GM12875 (cell line): ENCODE data around the gene MAP3K14.
"Not testable (repeated sequence)": the region's sequence is repeated elsewhere in the genome, so short reads cannot be mapped to it uniquely, and the experiment has no call there.

Source experiments
- H3K4me3 ChIP-seq: one replicate; pipeline ENCODE4 v1.5.1; 2011; ENCODE audit warnings: low read depth, low read length, control low read depth
- CTCF ChIP-seq: IDR thresholded peaks from 2 replicates; pipeline ENCODE4 v1.5.1; 2011; ENCODE audit warnings: low read depth, mild to moderate bottlenecking, control low read depth, inconsistent platforms, low read length, moderate library complexity, borderline replicate concordance; ENCODE audit not compliant: insufficient read depth

Gene MAP3K14

GRCh38 chr17:45305530-45306087, 11.2 kb downstream of the MAP3K14 start:
- H3K4me3 ChIP-seq, result no peak overlapping the region
- no peak for TF ChIP-seq CTCF

GRCh38 chr17:45302649-45303173, 14.1 kb downstream of the MAP3K14 start:
- TF ChIP-seq CTCF, result no peak
- H3K4me3 ChIP-seq, result no peak overlapping the region

- H3K4me3 ChIP-seq, result not testable (repeated sequence)
Measured at GRCh38 chr17:45302220-45302619, 14.6 kb downstream of the MAP3K14 start.

- TF ChIP-seq CTCF, result no peak
Measured at GRCh38 chr17:45301674-45302073, 15.1 kb downstream of the MAP3K14 start.

GRCh38 chr17:45300060-45300751, 16.6 kb downstream of the MAP3K14 start:
- 0 out of 2 replicates have a peak, but pooled peaks have one; percentile 13 for TF ChIP-seq CTCF
- H3K4me3 ChIP-seq, result no peak overlapping the region

More at GRCh38 chr17:45301674-45302073, 15.1 kb downstream of the MAP3K14 start:
- H3K4me3 ChIP-seq, result no peak overlapping the region

- TF ChIP-seq CTCF, result no peak
- no peak overlapping the region for H3K4me3 ChIP-seq
Measured at GRCh38 chr17:45299361-45299760, 17.5 kb downstream of the MAP3K14 start.

GRCh38 chr17:45298546-45299285, 18.1 kb downstream of the MAP3K14 start:
- H3K4me3 ChIP-seq, result no peak overlapping the region
- TF ChIP-seq CTCF, result no peak
